HepG2 (cell line): ENCODE data around the gene LIMS2. TPM values are rescaled to one million over a fixed set of nuclear protein-coding genes. Genes with fewer than 3 reads are reported as not detected.

ENCODE experiments used
- ATAC-seq: fragments of 200-7000 bp; cut with Tn5 transposase; 3 replicates; pipeline ENCODE4 v1.9.1; 2020; ENCODE audit warnings: mild to moderate bottlenecking, moderate library complexity
- BruUV-seq: library from RNA; stranded (reverse); fragments of 400-500 nt; replicated peaks from 2 replicates; lab custom pipeline; 2021; lab: Mats Ljungman, UMichigan
- CTCF ChIA-PET: fragments of 300-600 bp; formaldehyde crosslinking; extraction: SDS; loops from one replicate; lab custom pipeline; 2021; ENCODE audit warnings: low total read pairs, inconsistent platforms, low intra/inter-chr PET ratio; lab: Yijun Ruan, JAX
- POLR2A ChIA-PET: fragments of 350-600 bp; sonication (Branson Sonifier 250); formaldehyde crosslinking; loops from one replicate; lab custom pipeline; 2020; ENCODE audit warnings: antibody characterized with exemption, inconsistent platforms; lab: Yijun Ruan, JAX
- DNase-seq: peaks from one replicate; pipeline ENCODE4 v3.0.0-alpha.2; 2015; ENCODE audit warnings: low spot score
- FAIRE-seq: peaks from 3 replicates; lab custom pipeline; 2011; peaks lifted over from hg19 to GRCh38; lab: Jason Lieb, UNC
- H2AFZ ChIP-seq: one replicate; pipeline ENCODE4 v1.6.1; 2011; ENCODE audit warnings: low read length, inconsistent platforms
- H3K27ac ChIP-seq: fragments of 300-600 bp; 3 replicates; pipeline ENCODE4 v1.8.0; 2011; ENCODE audit warnings: mixed run types, mild to moderate bottlenecking, mixed read lengths, low read length, inconsistent platforms; ENCODE audit not compliant: insufficient read depth; ENCODE audit errors: extremely low read length
- H3K27me3 ChIP-seq, 2 experiments: fragments of 200-600 bp in 1 of 2; 2 replicates in 1 of 2; 3 replicates in 1 of 2; pipeline versions ENCODE4 v1.6.0 to v1.8.0; 2011; ENCODE audit warnings: low read length in 2 of 2, mild to moderate bottlenecking in 2 of 2, moderate library complexity in 2 of 2, inconsistent platforms in 1 of 2; ENCODE audit not compliant: insufficient read depth in 2 of 2, control insufficient read depth in 1 of 2
- H3K36me3 ChIP-seq, 2 experiments: fragments of 200-600 bp in 1 of 2; replicated peaks in 1 of 2; 2 replicates in 1 of 2; 3 replicates in 1 of 2; pipeline versions ENCODE4 v1.5.1 to v1.8.0; 2011; ENCODE audit warnings: low read length in 2 of 2, inconsistent platforms in 1 of 2; ENCODE audit not compliant: insufficient read depth in 2 of 2, control insufficient read depth in 1 of 2
- H3K4me1 ChIP-seq: 2 replicates; pipeline ENCODE4 v1.5.1; 2012; ENCODE audit warnings: low read length, inconsistent platforms; ENCODE audit not compliant: insufficient read depth
- H3K4me2 ChIP-seq: 2 replicates; pipeline ENCODE4 v1.6.0; 2011; ENCODE audit warnings: low read depth, low read length, inconsistent platforms
- H3K4me3 ChIP-seq, 3 experiments: fragments of 200-600 bp in 1 of 3; sonication (generic), shearing (Covaris generic) in 1 of 3; replicated peaks in 1 of 3; 2 replicates each; pipeline ENCODE4 v1.5.1; 2011 to 2016; ENCODE audit warnings: low read length in 3 of 3, inconsistent platforms in 2 of 3, low read depth in 2 of 3, mild to moderate bottlenecking in 2 of 3, control low read depth in 1 of 3, mixed read lengths in 1 of 3; ENCODE audit not compliant: insufficient read depth in 1 of 3
- H3K79me2 ChIP-seq: one replicate; pipeline ENCODE4 v1.6.1; 2011; ENCODE audit warnings: low read length, inconsistent platforms; ENCODE audit not compliant: insufficient read depth
- H3K9ac ChIP-seq: 2 replicates; pipeline ENCODE4 v1.6.0; 2011; ENCODE audit warnings: mild to moderate bottlenecking, low read depth, low read length, inconsistent platforms; ENCODE audit not compliant: insufficient read depth
- H3K9me3 ChIP-seq: 2 replicates; pipeline ENCODE4 v1.5.1; 2012; ENCODE audit warnings: mild to moderate bottlenecking, low read length
- H4K20me1 ChIP-seq: 2 replicates; pipeline ENCODE4 v1.6.0; 2011; ENCODE audit warnings: inconsistent platforms, mild to moderate bottlenecking, low read length, moderate library complexity; ENCODE audit not compliant: insufficient read depth
- GTF3A ChIP-seq: sonication (generic); formaldehyde crosslinking; conservative IDR thresholded peaks from 2 replicates; pipeline ENCODE4 v1.4.0; 2020; ENCODE audit warnings: mild to moderate bottlenecking, missing genetic modification reagents
- HNRNPL ChIP-seq: fragments of 200-400 bp; formaldehyde crosslinking; IDR thresholded peaks from 2 replicates; pipeline ENCODE4 v1.6.1; 2017; ENCODE audit warnings: mild to moderate bottlenecking, low read depth, low read length
- NCOA5 ChIP-seq: sonication (generic); formaldehyde crosslinking; IDR thresholded peaks from 2 replicates; pipeline ENCODE4 v1.4.0; 2020; ENCODE audit warnings: missing genetic modification reagents
- ZBTB3 ChIP-seq: sonication (generic); formaldehyde crosslinking; IDR thresholded peaks from 2 replicates; pipeline ENCODE4 v1.4.0; 2020; ENCODE audit warnings: low read depth, mild to moderate bottlenecking, moderate library complexity, missing genetic modification reagents, borderline replicate concordance
- ZBTB33 ChIP-seq: sonication (generic); formaldehyde crosslinking; IDR thresholded peaks from 2 replicates; pipeline ENCODE4 v1.4.0; 2020; ENCODE audit warnings: missing genetic modification reagents
- ZFX ChIP-seq: sonication (generic); formaldehyde crosslinking; IDR thresholded peaks from 2 replicates; pipeline ENCODE4 v1.4.0; 2020; ENCODE audit warnings: mild to moderate bottlenecking, low read depth, missing genetic modification reagents, moderate library complexity
- ZNF687 ChIP-seq: sonication (generic); formaldehyde crosslinking; IDR thresholded peaks from 2 replicates; pipeline ENCODE4 v1.5.1; 2020; ENCODE audit warnings: mild to moderate bottlenecking, missing genetic modification reagents, moderate library complexity
- WGBS: methylation state at CpG from one replicate; pipeline ENCODE4 v1.1.6; 2017; ENCODE audit warnings: low lambda C conversion rate; 5-methylcytosine and 5-hydroxymethylcytosine counted together
- in situ Hi-C: cut with HindIII; loops from 2 replicates; pipeline ENCODE4 v1.10.0; 2017; ENCODE audit warnings: low pct_unique_long_range_greater_than_20kb; ENCODE audit not compliant: extremely low pct_ligation_motif_present
- intact Hi-C: fragments of 100-400 bp; cut with micrococcal nuclease; formaldehyde crosslinking; loops from one replicate; pipeline ENCODE4 v1.10.0; 2022; ENCODE audit not compliant: unreplicated experiment
- polyA plus RNA-seq, 8 experiments: library from polyadenylated mRNA; depleted of rRNA in 3 of 8; stranded (reverse) in 7 of 8; unstranded in 1 of 8; fragments of >200 nt; fragmentation: Illumina TruSeq in 4 of 8; extraction: Trizol in 4 of 8; gene quantifications; 2 replicates each; pipeline versions ENCODE4 v1.2.1 to v1.2.3, GENCODE V29; 2011 to 2016; ENCODE audit warnings: low read depth in 4 of 8, missing spikeins in 1 of 8, mixed read lengths in 1 of 8; ENCODE audit not compliant: insufficient read depth in 1 of 8
- total RNA-seq, 5 experiments: library from RNA; depleted of rRNA; stranded (reverse); fragments of >200 nt; fragmentation: Illumina TruSeq; extraction: Trizol; gene quantifications; 2 replicates each; pipeline ENCODE4 v1.2.3, GENCODE V29; 2016; ENCODE audit warnings: low read depth in 1 of 5

The LIMS2 gene
- total and polyA plus RNA-seq, 2 of the 13 experiments (the other 11 are each of a cell fraction or from before 2014, with no cell fraction given), result 1.0 to 1.9 TPM

GRCh38 chr2:127646487-127647241 lies 28.7 kb downstream of the LIMS2 start:
- H3K27ac ChIP-seq, result no peak overlapping the region
- peak; percentile 42 for TF ChIP-seq ZFX (CRISPR knock-in tag)
- peak; percentile 37 for TF ChIP-seq ZNF687 (CRISPR knock-in tag)
- peak; percentile 58 for TF ChIP-seq ZBTB33 (CRISPR knock-in tag)
- no peak for TF ChIP-seq ZBTB3
- TF ChIP-seq NCOA5 (CRISPR knock-in tag), result no peak
- peak; percentile 85 for TF ChIP-seq HNRNPL
- no peak for TF ChIP-seq GTF3A (CRISPR knock-in tag)
- 0 out of 3 replicates have a peak, but pooled peaks have one; percentile 1 for ATAC-seq
- peaks cover 71% of the 10 kb centered on the region for H3K4me1 ChIP-seq
- BruUV-seq, result no TSS peak
- peaks cover 4 to 56% of the 10 kb centered on the region in 2 experiments for H3K27me3 ChIP-seq
- no peak for FAIRE-seq
- peak overlapping the region; percentile 39 for H2AFZ ChIP-seq
- H3K79me2 ChIP-seq, result no peaks in the 10 kb centered on the region
- in situ Hi-C loops (no loop called here), intact Hi-C loops (loop anchor here (10.0 kb wide), 1 partner anchor 112 kb away; the partner anchor contains the start of gene MYO7B)
- 24% methylated on average over 21 of the region's 24 CpGs for WGBS
- POLR2A ChIA-PET, result no interaction called here
- no peak for DNase-seq
- no peak overlapping the region for H3K9ac ChIP-seq
- H3K4me2 ChIP-seq, result peak overlapping the region; percentile 70
- no peaks in the 10 kb centered on the region for H3K36me3 ChIP-seq
- no peaks in the 10 kb centered on the region for H3K9me3 ChIP-seq
- CTCF ChIA-PET, result no interaction called here
- H3K4me3 ChIP-seq, result peak overlapping the region; percentile 1 to 55 (median 27); a peak in 4 of 6 replicates
- no peaks in the 10 kb centered on the region for H4K20me1 ChIP-seq
